IMR-90 (cell line): ENCODE data around the gene CRTAC1. TPM values are rescaled to one million over a fixed set of nuclear protein-coding genes. Genes with fewer than 3 reads are reported as not detected.

Experiments
- ATAC-seq: fragments of 200-7000 bp; cut with Tn5 transposase; 2 replicates; pipeline ENCODE4 v1.9.1; 2020; ENCODE audit warnings: low read depth, mild to moderate bottlenecking, moderate library complexity
- BruUV-seq: library from RNA; stranded (reverse); fragments of 400-500 nt; replicated peaks from 2 replicates; lab custom pipeline; 2021; lab: Mats Ljungman, UMichigan
- CTCF ChIA-PET: fragments of 300-600 bp; formaldehyde crosslinking; extraction: SDS; loops from one replicate; lab custom pipeline; 2021; ENCODE audit warnings: antibody characterized with exemption; lab: Yijun Ruan, JAX
- POLR2A ChIA-PET: fragments of 300-600 bp; sonication (Branson Sonifier 250); formaldehyde crosslinking; loops from one replicate; lab custom pipeline; 2022; ENCODE audit warnings: antibody characterized with exemption; ENCODE audit not compliant: unreplicated experiment; lab: Charles Lee
- DNase-seq: peaks from one replicate; pipeline ENCODE4 v3.0.0; 2013
- H2AFZ ChIP-seq: replicated peaks from 2 replicates; pipeline ENCODE3; 2013; ENCODE audit warnings: low read length, mild to moderate bottlenecking; ENCODE audit not compliant: poor library complexity
- H2AK5ac ChIP-seq: 2 replicates; pipeline ENCODE4 v1.6.1; 2013; ENCODE audit warnings: low read depth, low read length, inconsistent platforms
- H2AK9ac ChIP-seq: replicated peaks from 2 replicates; pipeline ENCODE3; 2013; ENCODE audit warnings: mild to moderate bottlenecking, low read depth, low read length, moderate library complexity; ENCODE audit not compliant: poor library complexity
- H2BK120ac ChIP-seq: 2 replicates; pipeline ENCODE4 v1.6.1; 2013; ENCODE audit warnings: low read depth, low read length, inconsistent platforms
- H2BK15ac ChIP-seq: 3 replicates; pipeline ENCODE4 v1.6.1; 2013; ENCODE audit warnings: low read depth, low read length, inconsistent platforms
- H2BK20ac ChIP-seq: 2 replicates; pipeline ENCODE4 v1.6.1; 2013; ENCODE audit warnings: low read depth, mild to moderate bottlenecking, inconsistent platforms, low read length, moderate library complexity
- H2BK5ac ChIP-seq: 2 replicates; pipeline ENCODE4 v1.6.1; 2013; ENCODE audit warnings: mild to moderate bottlenecking, low read depth, low read length, inconsistent platforms; ENCODE audit not compliant: poor library complexity, severe bottlenecking
- H3K14ac ChIP-seq: replicated peaks from 2 replicates; pipeline ENCODE4 v1.6.1; 2013; ENCODE audit warnings: low read depth, low read length, inconsistent platforms
- H3K18ac ChIP-seq: 2 replicates; pipeline ENCODE4 v1.6.1; 2013; ENCODE audit warnings: low read depth, low read length, control low read depth
- H3K23ac ChIP-seq: 2 replicates; pipeline ENCODE4 v1.6.1; 2013; ENCODE audit warnings: low read depth, low read length, inconsistent platforms
- H3K27ac ChIP-seq: 2 replicates; pipeline ENCODE4 v1.5.1; 2013; ENCODE audit warnings: mild to moderate bottlenecking, control low read depth, low read length; ENCODE audit not compliant: insufficient read depth
- H3K27me3 ChIP-seq: 2 replicates; pipeline ENCODE4 v1.6.1; 2013; ENCODE audit warnings: low read length; ENCODE audit not compliant: control insufficient read depth, insufficient read depth
- H3K36me3 ChIP-seq: 2 replicates; pipeline ENCODE4 v1.6.1; 2013; ENCODE audit warnings: low read length, mixed read lengths; ENCODE audit not compliant: control insufficient read depth, insufficient read depth
- H3K4ac ChIP-seq: 2 replicates; pipeline ENCODE4 v1.6.1; 2013; ENCODE audit warnings: low read depth, low read length, inconsistent platforms
- H3K4me1 ChIP-seq: 2 replicates; pipeline ENCODE4 v1.6.1; 2013; ENCODE audit warnings: low read length, mixed read lengths; ENCODE audit not compliant: control insufficient read depth, insufficient read depth
- H3K4me2 ChIP-seq: 2 replicates; pipeline ENCODE4 v1.6.1; 2013; ENCODE audit warnings: low read depth, mild to moderate bottlenecking, control low read depth, low read length, moderate library complexity
- H3K4me3 ChIP-seq: 2 replicates; pipeline ENCODE4 v1.5.1; 2013; ENCODE audit warnings: low read depth, mild to moderate bottlenecking, control low read depth, low read length, moderate library complexity; ENCODE audit not compliant: insufficient read depth
- H3K56ac ChIP-seq: 2 replicates; pipeline ENCODE4 v1.6.1; 2013; ENCODE audit warnings: low read length, inconsistent platforms; ENCODE audit not compliant: insufficient read depth; ENCODE audit errors: extremely low read depth
- H3K79me1 ChIP-seq, 2 experiments: 2 replicates each; pipeline ENCODE4 v1.6.1; 2013; ENCODE audit warnings: low read length in 2 of 2, inconsistent platforms in 1 of 2, low read depth in 1 of 2
- H3K9ac ChIP-seq: 2 replicates; pipeline ENCODE4 v1.6.1; 2013; ENCODE audit warnings: low read depth, low read length, control low read depth
- H3K9me1 ChIP-seq: 2 replicates; pipeline ENCODE4 v1.6.1; 2013; ENCODE audit warnings: low read length, inconsistent platforms; ENCODE audit not compliant: insufficient read depth
- H3K9me3 ChIP-seq: 2 replicates; pipeline ENCODE4 v1.6.1; 2013; ENCODE audit warnings: low read length; ENCODE audit not compliant: control insufficient read depth, insufficient read depth
- H4K20me1 ChIP-seq: 2 replicates; pipeline ENCODE4 v1.6.1; 2013; ENCODE audit warnings: low read length, inconsistent platforms; ENCODE audit not compliant: insufficient read depth
- H4K5ac ChIP-seq: 2 replicates; pipeline ENCODE4 v1.6.1; 2013; ENCODE audit warnings: mild to moderate bottlenecking, low read depth, low read length, control low read depth
- H4K8ac ChIP-seq, 2 experiments: 2 replicates each; pipeline ENCODE4 v1.6.1; 2013; ENCODE audit warnings: low read depth in 2 of 2, low read length in 2 of 2, control low read depth in 1 of 2, inconsistent platforms in 1 of 2
- H4K91ac ChIP-seq: 2 replicates; pipeline ENCODE4 v1.6.1; 2013; ENCODE audit warnings: low read depth, low read length, inconsistent platforms; ENCODE audit not compliant: insufficient read depth
- CEBPB ChIP-seq: IDR thresholded peaks from 2 replicates; pipeline ENCODE4 v1.6.1; 2012; ENCODE audit warnings: low read depth, low read length, improper control_type of control experiment
- FOS ChIP-seq: fragments of 150-350 bp; IDR thresholded peaks from 2 replicates; pipeline ENCODE4 v1.6.1; 2016; ENCODE audit warnings: low read depth, low read length
- MAFK ChIP-seq: IDR thresholded peaks from 2 replicates; pipeline ENCODE4 v1.6.1; 2012; ENCODE audit warnings: low read depth, low read length, improper control_type of control experiment
- MAZ ChIP-seq: IDR thresholded peaks from 2 replicates; pipeline ENCODE4 v1.6.1; 2012; ENCODE audit warnings: low read depth, mild to moderate bottlenecking, low read length, improper control_type of control experiment, moderate library complexity, borderline replicate concordance
- NFE2L2 ChIP-seq: fragments of 150-350 bp; IDR thresholded peaks from 2 replicates; pipeline ENCODE4 v1.6.1; 2016; ENCODE audit warnings: low read depth, mild to moderate bottlenecking, low read length
- RAD21 ChIP-seq: IDR thresholded peaks from 2 replicates; pipeline ENCODE4 v1.6.1; 2012; ENCODE audit warnings: low read length, improper control_type of control experiment
- RCOR1 ChIP-seq: IDR thresholded peaks from 2 replicates; pipeline ENCODE4 v1.6.1; 2012; ENCODE audit warnings: mild to moderate bottlenecking, low read length, improper control_type of control experiment; ENCODE audit not compliant: insufficient replicate concordance
- RFX5 ChIP-seq: IDR thresholded peaks from 2 replicates; pipeline ENCODE4 v1.8.0; 2012; ENCODE audit warnings: low read depth, mild to moderate bottlenecking, low read length, moderate library complexity
- SMC3 ChIP-seq: fragments of 150-350 bp; IDR thresholded peaks from 2 replicates; pipeline ENCODE4 v1.6.1; 2016; ENCODE audit warnings: low read depth, mild to moderate bottlenecking, antibody characterized with exemption, low read length, moderate library complexity
- WGBS, 2 experiments: methylation state at CpG; one replicate each; pipeline versions ENCODE4 v1.1.5 to v1.1.7; 2013; ENCODE audit warnings: missing lambda C conversion rate in 2 of 2; ENCODE audit not compliant: insufficient read length in 1 of 2; ENCODE audit errors: extremely low coverage in 2 of 2; 5-methylcytosine and 5-hydroxymethylcytosine counted together
- dilution Hi-C: fragments of 300-500 bp; cut with HindIII; formaldehyde crosslinking; loops from one replicate; pipeline ENCODE4 v1.14.3; 2018; ENCODE audit warnings: low sequenced_read_pairs; ENCODE audit not compliant: unreplicated experiment
- in situ Hi-C: fragments of 300-500 bp; cut with MboI; formaldehyde crosslinking; loops from 3 replicates; pipeline ENCODE4 v1.14.3; 2019; ENCODE audit warnings: low sequenced_read_pairs, inconsistent platforms, mixed read lengths
- intact Hi-C: fragments of 100-400 bp; cut with micrococcal nuclease; formaldehyde crosslinking; loops from 2 replicates; pipeline ENCODE4 v1.10.0; 2022
- polyA plus RNA-seq, 3 experiments: library from polyadenylated mRNA; depleted of rRNA; stranded (reverse); fragments of >200 nt; gene quantifications; 2 replicates each; pipeline ENCODE4 v1.2.3, GENCODE V29; 2012; ENCODE audit warnings: low replicate concordance in 1 of 3
- total RNA-seq: library from RNA; depleted of rRNA; stranded (reverse); fragments of >200 nt; gene quantifications from 2 replicates; pipeline ENCODE4 v1.2.3, GENCODE V29; 2012
- TF ChIP-seq, protein P1 (sequence below): conservative IDR thresholded peaks from 2 replicates; pipeline ENCODE4 v1.5.1; 2012; ENCODE audit warnings: mild to moderate bottlenecking, low read depth, low read length, improper control_type of control experiment
- TF ChIP-seq, protein P2 (sequence below): fragments of 150-350 bp; IDR thresholded peaks from 2 replicates; pipeline ENCODE4 v1.6.1; 2017; ENCODE audit warnings: mild to moderate bottlenecking, antibody characterized with exemption, low read length, low read depth

Gene CRTAC1
- total and polyA plus RNA-seq, 2 of the 4 experiments (the other 2 are of a cell fraction): not detected

DNA sequence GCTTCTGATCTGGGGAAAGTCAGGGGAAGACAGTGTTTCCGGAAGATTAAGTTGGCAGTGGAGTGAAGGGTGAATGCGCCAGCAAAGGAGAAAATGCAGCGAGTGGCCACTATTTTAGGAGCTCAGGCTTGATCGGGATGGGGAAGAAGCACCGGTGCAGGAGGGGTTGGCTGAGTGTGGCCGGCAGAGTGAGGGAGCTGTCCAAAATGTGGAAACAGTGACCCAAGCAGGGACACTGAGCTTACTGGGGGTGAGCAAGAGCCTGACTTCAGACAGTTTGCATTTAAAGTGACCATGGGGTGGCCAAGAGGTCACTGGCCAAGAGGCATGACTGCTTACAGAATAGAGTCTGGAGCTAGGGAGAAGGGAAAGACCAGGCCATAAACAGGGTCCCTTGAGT lies 101.5 kb downstream of the CRTAC1 start:
- no peak for DNase-seq
- Histone ChIP-seq H3K27me3 (peaks cover 14% of the 10 kb centered on the region), H3K9me3 (no peaks in the 10 kb centered on the region), H2AFZ (no peak overlapping the region), H4K5ac (no peak overlapping the region), H2AK5ac (no peak overlapping the region), H3K14ac (no peak overlapping the region), H2BK120ac (no peak overlapping the region), H3K9me1 (no peaks in the 10 kb centered on the region), H3K79me1 (no peaks in the 10 kb centered on the region), H3K23ac (no peak overlapping the region), H4K20me1 (no peaks in the 10 kb centered on the region), H2AK9ac (no peak overlapping the region), H2BK15ac (no peak overlapping the region), H2BK20ac (no peak overlapping the region), H4K8ac (no peak overlapping the region), H3K4ac (no peak overlapping the region), H3K36me3 (no peaks in the 10 kb centered on the region), H3K4me1 (no peaks in the 10 kb centered on the region), H4K91ac (no peak overlapping the region), H2BK5ac (no peak overlapping the region), H3K56ac (no peak overlapping the region), H3K27ac (no peak overlapping the region), H3K4me2 (no peak overlapping the region), H3K18ac (no peak overlapping the region), H3K9ac (no peak overlapping the region), H3K4me3 (no peak overlapping the region)
- intact Hi-C loops: no loop called here
- TF ChIP-seq SMC3 (no peak), CEBPB (no peak), RFX5 (no peak), MAFK (no peak), RAD21 (no peak), MAZ (no peak), RCOR1 (no peak), NFE2L2 (no peak), FOS (no peak)
- TF ChIP-seq, protein P1, sequence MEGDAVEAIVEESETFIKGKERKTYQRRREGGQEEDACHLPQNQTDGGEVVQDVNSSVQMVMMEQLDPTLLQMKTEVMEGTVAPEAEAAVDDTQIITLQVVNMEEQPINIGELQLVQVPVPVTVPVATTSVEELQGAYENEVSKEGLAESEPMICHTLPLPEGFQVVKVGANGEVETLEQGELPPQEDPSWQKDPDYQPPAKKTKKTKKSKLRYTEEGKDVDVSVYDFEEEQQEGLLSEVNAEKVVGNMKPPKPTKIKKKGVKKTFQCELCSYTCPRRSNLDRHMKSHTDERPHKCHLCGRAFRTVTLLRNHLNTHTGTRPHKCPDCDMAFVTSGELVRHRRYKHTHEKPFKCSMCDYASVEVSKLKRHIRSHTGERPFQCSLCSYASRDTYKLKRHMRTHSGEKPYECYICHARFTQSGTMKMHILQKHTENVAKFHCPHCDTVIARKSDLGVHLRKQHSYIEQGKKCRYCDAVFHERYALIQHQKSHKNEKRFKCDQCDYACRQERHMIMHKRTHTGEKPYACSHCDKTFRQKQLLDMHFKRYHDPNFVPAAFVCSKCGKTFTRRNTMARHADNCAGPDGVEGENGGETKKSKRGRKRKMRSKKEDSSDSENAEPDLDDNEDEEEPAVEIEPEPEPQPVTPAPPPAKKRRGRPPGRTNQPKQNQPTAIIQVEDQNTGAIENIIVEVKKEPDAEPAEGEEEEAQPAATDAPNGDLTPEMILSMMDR: no peak
- TF ChIP-seq, protein P2, sequence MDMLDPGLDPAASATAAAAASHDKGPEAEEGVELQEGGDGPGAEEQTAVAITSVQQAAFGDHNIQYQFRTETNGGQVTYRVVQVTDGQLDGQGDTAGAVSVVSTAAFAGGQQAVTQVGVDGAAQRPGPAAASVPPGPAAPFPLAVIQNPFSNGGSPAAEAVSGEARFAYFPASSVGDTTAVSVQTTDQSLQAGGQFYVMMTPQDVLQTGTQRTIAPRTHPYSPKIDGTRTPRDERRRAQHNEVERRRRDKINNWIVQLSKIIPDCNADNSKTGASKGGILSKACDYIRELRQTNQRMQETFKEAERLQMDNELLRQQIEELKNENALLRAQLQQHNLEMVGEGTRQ: no peak
- in situ Hi-C loops: no loop called here
- ChIA-PET POLR2A (no interaction called here), CTCF (no interaction called here)
- BruUV-seq: no TSS peak
- dilution Hi-C loops: no loop called here
- ATAC-seq: no peak
- 64% methylated on average over 6 of the region's 6 CpGs; no CpG with 5 or more reads in 1 of the 2 experiments for WGBS, 2 experiments
